ENCODE results near the gene BMP10.

GRCh38 chr2:68920481-68921170, 49.4 kb upstream of the BMP10 start:
- TF ChIP-seq CTCF (IDR thresholded peaks at IDR 0.05; ENCODE audit: low read length) (no peak), EZH2 (IDR thresholded peaks at IDR 0.05; ENCODE audit: borderline replicate concordance, low read length) (no peak)
